Epidermal melanocyte (primary cell): ENCODE data around the gene NELL1.

ENCODE experiments used
- DNase-seq: peaks from one replicate; pipeline ENCODE4 v3.0.0; 2011; ENCODE audit warnings: low spot score; ENCODE audit not compliant: insufficient read length

Gene NELL1

GRCh38 chr11:20869123-20869522 lies 199.7 kb downstream of the NELL1 start:
- DNase-seq = no peak

- peak; percentile 32 for DNase-seq
Measured at GRCh38 chr11:20873054-20873453, 203.7 kb downstream of the NELL1 start.

GRCh38 chr11:20874358-20874757 lies 205.0 kb downstream of the NELL1 start:
- no peak for DNase-seq

GRCh38 chr11:20875889-20876288 lies 206.5 kb downstream of the NELL1 start:
- no peak for DNase-seq

- no peak for DNase-seq
Measured at GRCh38 chr11:20876738-20877137, 207.4 kb downstream of the NELL1 start.

- DNase-seq = no peak
Measured at GRCh38 chr11:20880094-20880493, 210.7 kb downstream of the NELL1 start.

- DNase-seq = no peak
Measured at GRCh38 chr11:20881328-20882079, 212.1 kb downstream of the NELL1 start.

GRCh38 chr11:20887137-20887536 lies 217.8 kb downstream of the NELL1 start:
- DNase-seq = no peak

GRCh38 chr11:20894296-20894695 lies 224.9 kb downstream of the NELL1 start:
- no peak for DNase-seq

GRCh38 chr11:20909995-20910726 lies 240.8 kb downstream of the NELL1 start:
- no peak for DNase-seq

GRCh38 chr11:20910733-20911132 lies 241.3 kb downstream of the NELL1 start:
- no peak for DNase-seq

- no peak for DNase-seq
Measured at GRCh38 chr11:20912065-20912821, 242.9 kb downstream of the NELL1 start.

- no peak for DNase-seq
Measured at GRCh38 chr11:20912922-20913512, 243.6 kb downstream of the NELL1 start.

- DNase-seq = no peak
Measured at GRCh38 chr11:20917306-20917705, 247.9 kb downstream of the NELL1 start.

- DNase-seq = no peak
Measured at GRCh38 chr11:20926799-20927540, 257.6 kb downstream of the NELL1 start.

GRCh38 chr11:20931029-20931428 lies 261.6 kb downstream of the NELL1 start:
- no peak for DNase-seq

- no peak for DNase-seq
Measured at GRCh38 chr11:20933086-20933485, 263.7 kb downstream of the NELL1 start.

- DNase-seq = no peak
Measured at GRCh38 chr11:20933958-20934357, 264.6 kb downstream of the NELL1 start.

- DNase-seq = no peak
Measured at GRCh38 chr11:20934516-20934915, 265.1 kb downstream of the NELL1 start.

GRCh38 chr11:20937826-20938225 lies 268.4 kb downstream of the NELL1 start:
- DNase-seq = no peak

GRCh38 chr11:20949585-20949984 lies 280.2 kb downstream of the NELL1 start:
- no peak for DNase-seq
